H1 (cell line): ENCODE results near the gene SLC24A3. TPM values are rescaled to one million over a fixed set of nuclear protein-coding genes. Genes with fewer than 3 reads are reported as not detected.

Experiments
- ASH2L ChIP-seq: fragments of 200-600, 300-600 bp; sonication (generic); IDR thresholded peaks from one replicate; pipeline ENCODE4 v1.7.1; 2017; ENCODE audit warnings: low read length
- BACH1 ChIP-seq: IDR thresholded peaks from 2 replicates; pipeline ENCODE4 v1.6.1; 2012; ENCODE audit warnings: low read length, improper control_type of control experiment
- BCL11A ChIP-seq, 2 experiments: IDR thresholded peaks; one replicate each; pipeline ENCODE4 v1.6.1; 2011; ENCODE audit warnings: low read depth in 2 of 2, low read length in 2 of 2, mild to moderate bottlenecking in 2 of 2
- CTBP2 ChIP-seq: IDR thresholded peaks from 2 replicates; pipeline ENCODE4 v1.7.0; 2011; ENCODE audit warnings: borderline replicate concordance, mild to moderate bottlenecking, moderate library complexity, mixed read lengths, low read length; ENCODE audit not compliant: insufficient read depth, insufficient read length
- CTCF ChIP-seq, 3 experiments: IDR thresholded peaks; 1 replicate in 2 of 3; 2 replicates in 1 of 3; pipeline versions ENCODE4 v1.5.1 to v1.6.1; 2011; ENCODE audit warnings: low read length in 3 of 3, mild to moderate bottlenecking in 3 of 3, inconsistent platforms in 2 of 3, low read depth in 1 of 3, moderate library complexity in 1 of 3; ENCODE audit not compliant: insufficient read depth in 1 of 3; ENCODE audit errors: control extremely low read depth in 1 of 3
- E2F6 ChIP-seq: IDR thresholded peaks from 2 replicates; pipeline ENCODE4 v1.6.1; 2012; ENCODE audit warnings: inconsistent platforms
- EGR1 ChIP-seq: IDR thresholded peaks from 2 replicates; pipeline ENCODE4 v1.6.1; 2011; ENCODE audit warnings: low read depth, low read length, borderline replicate concordance
- EP300 ChIP-seq, 2 experiments: IDR thresholded peaks; 1 replicate in 1 of 2; 2 replicates in 1 of 2; pipeline ENCODE4 v1.6.1; 2011 to 2012; ENCODE audit warnings: low read depth in 2 of 2, low read length in 2 of 2, mild to moderate bottlenecking in 2 of 2, borderline replicate concordance in 1 of 2, inconsistent platforms in 1 of 2, moderate library complexity in 1 of 2
- GABPA ChIP-seq: IDR thresholded peaks from 2 replicates; pipeline ENCODE4 v1.6.1; 2011; ENCODE audit warnings: mild to moderate bottlenecking, low read length, moderate library complexity, borderline replicate concordance; ENCODE audit not compliant: insufficient read depth
- JUND ChIP-seq: IDR thresholded peaks from 2 replicates; pipeline ENCODE4 v1.6.1; 2011; ENCODE audit warnings: mild to moderate bottlenecking, improper control_type of control experiment, low read length
- KDM1A ChIP-seq: fragments of 200-600, 300-600 bp; sonication (generic); IDR thresholded peaks from 2 replicates; pipeline ENCODE4 v1.7.1; 2016; ENCODE audit warnings: mild to moderate bottlenecking, low read length, borderline replicate concordance
- KDM4A ChIP-seq: IDR thresholded peaks from one replicate; pipeline ENCODE4 v1.7.1; 2012; ENCODE audit warnings: low read depth, mild to moderate bottlenecking, moderate library complexity, low read length, inconsistent platforms; ENCODE audit not compliant: severe bottlenecking
- KDM5A ChIP-seq: fragments of 200-600 bp; IDR thresholded peaks from 2 replicates; pipeline ENCODE4 v1.7.1; 2012; ENCODE audit warnings: mild to moderate bottlenecking, low read length, inconsistent platforms, mixed read lengths
- MAX ChIP-seq: IDR thresholded peaks from 2 replicates; pipeline ENCODE4 v1.6.1; 2012; ENCODE audit warnings: inconsistent platforms
- NANOG ChIP-seq: IDR thresholded peaks from 2 replicates; pipeline ENCODE4 v1.6.1; 2011; ENCODE audit warnings: low read length, low read depth, mild to moderate bottlenecking, inconsistent platforms; ENCODE audit not compliant: insufficient read depth, poor library complexity, severe bottlenecking
- RAD21 ChIP-seq, 2 experiments: IDR thresholded peaks in 1 of 2; conservative IDR thresholded peaks in 1 of 2; 2 replicates each; pipeline ENCODE4 v1.6.1; 2011; ENCODE audit warnings: low read depth in 2 of 2, low read length in 2 of 2, improper control_type of control experiment in 1 of 2, inconsistent platforms in 1 of 2, mild to moderate bottlenecking in 1 of 2, moderate library complexity in 1 of 2
- RXRA ChIP-seq: IDR thresholded peaks from 2 replicates; pipeline ENCODE4 v1.6.1; 2011; ENCODE audit warnings: low read depth, mild to moderate bottlenecking, low read length, moderate library complexity; ENCODE audit not compliant: insufficient read depth
- SIRT6 ChIP-seq: IDR thresholded peaks from one replicate; pipeline ENCODE4 v1.7.1; 2012; ENCODE audit warnings: low read length, inconsistent platforms
- SIX5 ChIP-seq: IDR thresholded peaks from 2 replicates; pipeline ENCODE4 v1.6.1; 2011; ENCODE audit warnings: mild to moderate bottlenecking, low read depth, low read length
- SP4 ChIP-seq: IDR thresholded peaks from 2 replicates; pipeline ENCODE4 v1.6.1; 2012; ENCODE audit warnings: low read length, inconsistent platforms
- SRF ChIP-seq: IDR thresholded peaks from 2 replicates; pipeline ENCODE4 v1.6.1; 2011; ENCODE audit warnings: mild to moderate bottlenecking, low read depth, low read length, moderate library complexity
- YY1 ChIP-seq: IDR thresholded peaks from 2 replicates; pipeline ENCODE4 v1.6.1; 2011; ENCODE audit warnings: low read depth, mild to moderate bottlenecking, low read length
- polyA plus RNA-seq, 7 experiments: library from polyadenylated mRNA; depleted of rRNA in 3 of 7; stranded (reverse) in 5 of 7; unstranded in 2 of 7; fragments of >200 nt in 5 of 7; fragments of 200-250 nt in 2 of 7; gene quantifications; 1 replicate in 5 of 7; 2 replicates in 1 of 7; 4 replicates in 1 of 7; pipeline versions ENCODE4 v1.2.1 to v1.2.3, GENCODE V29; 2011 to 2013; ENCODE audit warnings: missing spikeins in 2 of 7, mixed read lengths in 2 of 7
- total RNA-seq: library from RNA; stranded (reverse); fragmentation: NEBNext Ultra II Directional; extraction: Animal tissue kit (Norgen Biotek cat#: 25700); gene quantifications from 2 replicates; pipeline ENCODE4 v1.2.1, GENCODE V29; 2021

SLC24A3 gene
- total and polyA plus RNA-seq, 2 of the 8 experiments (the other 6 are each of a cell fraction or from before 2014, with no cell fraction given), result 4.5 to 6.3 TPM

GRCh38 chr20:19628570-19629134 is 416.2 kb downstream of the SLC24A3 start (continued):
- TF ChIP-seq RAD21 (IDR thresholded peaks at IDR 0.05 in 1 of 2, conservative IDR thresholded peaks at IDR 0.05 in 1 of 2; ENCODE audit: low read depth in 2 of 2, low read length in 2 of 2) (peak; percentile 48 to 64), RXRA (no peak), CTBP2 (no peak), YY1 (no peak), BCL11A (IDR thresholded peaks at IDR 0.05; ENCODE audit: low read depth in 2 of 2, low read length in 2 of 2) (no peak), JUND (peak; percentile 88), GABPA (no peak), SIX5 (no peak), SIRT6 (no peak), BACH1 (no peak), MAX (no peak), CTCF (IDR thresholded peaks at IDR 0.05; ENCODE audit: control extremely low read depth in 1 of 3, insufficient read depth in 1 of 3, low read depth in 1 of 3, low read length in 3 of 3) (peak; percentile 33 to 78 (median 69)), E2F6 (no peak), SRF (no peak), NANOG (no peak), KDM1A (no peak), EGR1 (no peak), EP300 (IDR thresholded peaks at IDR 0.05; ENCODE audit: borderline replicate concordance in 1 of 2, low read depth in 2 of 2, low read length in 2 of 2) (no peak), SP4 (no peak), KDM4A (no peak), KDM5A (no peak), ASH2L (no peak)
